ENCODE measurements around the gene KRT79. TPM values are rescaled to one million over a fixed set of nuclear protein-coding genes. Genes with fewer than 3 reads are reported as not detected.
A peak's percentile ranks its signal among the peaks of the same experiment; 100 is the strongest.

KRT79 gene
- total RNA-seq, 1 donor = not detected

- peak; percentile 14 for DNase-seq (ENCODE audit: low read depth)
- no peak within 1 kb of the TSS for H3K4me3 ChIP-seq (ENCODE audit: low read depth, low read length)
- no peak for TF ChIP-seq CTCF (IDR thresholded peaks at IDR 0.05; ENCODE audit: insufficient read depth, low read depth, low read length)
Observed at GRCh38 chr12:52813885-52814709, 20.0 kb downstream of the KRT79 start, which contains the start of gene KRT4. KRT4 (minus strand) TSS chr12:52814116; CDS start chr12:52814058, 58 bp downstream.

- no peak for TF ChIP-seq CTCF (IDR thresholded peaks at IDR 0.05; ENCODE audit: insufficient read depth, low read depth, low read length)
- no peak overlapping the region for H3K4me3 ChIP-seq (ENCODE audit: low read depth, low read length)
- no peak for DNase-seq (ENCODE audit: low read depth)
Observed at GRCh38 chr12:52813203-52813819, 20.8 kb downstream of the KRT79 start.

GRCh38 chr12:52812749-52813148, 21.4 kb downstream of the KRT79 start:
- no peak for TF ChIP-seq CTCF (IDR thresholded peaks at IDR 0.05; ENCODE audit: insufficient read depth, low read depth, low read length)
- no peak overlapping the region for H3K4me3 ChIP-seq (ENCODE audit: low read depth, low read length)
- no peak for DNase-seq (ENCODE audit: low read depth)

- H3K4me3 ChIP-seq (ENCODE audit: low read depth, low read length) = no peak overlapping the region
- no peak for TF ChIP-seq CTCF (IDR thresholded peaks at IDR 0.05; ENCODE audit: insufficient read depth, low read depth, low read length)
- no peak for DNase-seq (ENCODE audit: low read depth)
Observed at GRCh38 chr12:52812073-52812400, 22.1 kb downstream of the KRT79 start.

GRCh38 chr12:52811191-52812072, 22.7 kb downstream of the KRT79 start:
- H3K4me3 ChIP-seq (ENCODE audit: low read depth, low read length) = no peak overlapping the region

More at GRCh38 chr12:52811191-52812072, 22.7 kb downstream of the KRT79 start:
- DNase-seq (ENCODE audit: low read depth) = no peak
- TF ChIP-seq CTCF (IDR thresholded peaks at IDR 0.05; ENCODE audit: insufficient read depth, low read depth, low read length) = no peak

Measured in fibroblast of villous mesenchyme (primary cell).